ENCODE measurements around the gene EPC2.

EPC2 gene

GRCh38 chr2:148720501-148721001, 76.0 kb downstream of the EPC2 start:
- no peak for DNase-seq (ENCODE audit: low read depth)
- TF ChIP-seq CTCF (IDR thresholded peaks at IDR 0.05; ENCODE audit: control insufficient read depth, insufficient read depth, low read depth, low read length, missing control alignments) = no peak
- H3K4me3 ChIP-seq (ENCODE audit: control insufficient read depth, low read depth, low read length) = no peak overlapping the region

GRCh38 chr2:148721520-148721931, 77.0 kb downstream of the EPC2 start:
- no peak for TF ChIP-seq CTCF (IDR thresholded peaks at IDR 0.05; ENCODE audit: control insufficient read depth, insufficient read depth, low read depth, low read length, missing control alignments)
- no peak overlapping the region for H3K4me3 ChIP-seq (ENCODE audit: control insufficient read depth, low read depth, low read length)
- no peak for DNase-seq (ENCODE audit: low read depth)

GRCh38 chr2:148721991-148722777, 77.6 kb downstream of the EPC2 start:
- H3K4me3 ChIP-seq (ENCODE audit: control insufficient read depth, low read depth, low read length) = no peak overlapping the region
- peak; percentile 18 for DNase-seq (ENCODE audit: low read depth)
- TF ChIP-seq CTCF (IDR thresholded peaks at IDR 0.05; ENCODE audit: control insufficient read depth, insufficient read depth, low read depth, low read length, missing control alignments) = no peak

GRCh38 chr2:148725564-148725963, 81.0 kb downstream of the EPC2 start:
- TF ChIP-seq CTCF (IDR thresholded peaks at IDR 0.05; ENCODE audit: control insufficient read depth, insufficient read depth, low read depth, low read length, missing control alignments) = no peak

GRCh38 chr2:148726228-148726627, 81.7 kb downstream of the EPC2 start:
- DNase-seq (ENCODE audit: low read depth) = no peak
- no peak for TF ChIP-seq CTCF (IDR thresholded peaks at IDR 0.05; ENCODE audit: control insufficient read depth, insufficient read depth, low read depth, low read length, missing control alignments)
- H3K4me3 ChIP-seq (ENCODE audit: control insufficient read depth, low read depth, low read length) = no peak overlapping the region

More at GRCh38 chr2:148725564-148725963, 81.0 kb downstream of the EPC2 start:
- no peak for DNase-seq (ENCODE audit: low read depth)
- H3K4me3 ChIP-seq (ENCODE audit: control insufficient read depth, low read depth, low read length) = no peak overlapping the region

GRCh38 chr2:148730085-148730484, 85.5 kb downstream of the EPC2 start:
- DNase-seq (ENCODE audit: low read depth) = no peak
- no peak for TF ChIP-seq CTCF (IDR thresholded peaks at IDR 0.05; ENCODE audit: control insufficient read depth, insufficient read depth, low read depth, low read length, missing control alignments)
- no peak overlapping the region for H3K4me3 ChIP-seq (ENCODE audit: control insufficient read depth, low read depth, low read length)
